ENCODE results near the gene EPB41L3.

GRCh38 chr18:5456577-5457461, 87.0 kb downstream of the EPB41L3 start:
- TF ChIP-seq CTCF (IDR thresholded peaks at IDR 0.05): peak in 3 of 4 experiments; percentile 31 to 51 (median 36)
- no peak for TF ChIP-seq POLR2A (IDR thresholded peaks at IDR 0.05)
- TF ChIP-seq POLR2AphosphoS5 (IDR thresholded peaks at IDR 0.05): no peak

Data from prostate gland (tissue), 2 donors.